Aorta (tissue), 5 donors: ENCODE measurements around the gene PYGL. TPM values are rescaled to one million over a fixed set of nuclear protein-coding genes. Genes with fewer than 3 reads are reported as not detected.
"Not testable (repeated sequence)": the region's sequence is repeated elsewhere in the genome, so short reads cannot be mapped to it uniquely, and the experiment has no call there.

Source experiments
- ATAC-seq: fragments of 200-7000 bp; cut with Tn5 transposase; one replicate; pipeline ENCODE4 v1.9.1; 2022; ENCODE audit warnings: moderate library complexity; ENCODE audit not compliant: low FRiP score
- DNase-seq, 2 donors: peaks; one replicate each; pipeline ENCODE4 v3.0.0-alpha.2; 2020
- H3K27ac ChIP-seq, 2 donors: one replicate each; pipeline ENCODE4 v1.5.1; 2013; ENCODE audit warnings: low read length in 2 of 2, mild to moderate bottlenecking in 2 of 2, moderate library complexity in 2 of 2, control low read depth in 1 of 2, inconsistent platforms in 1 of 2, low read depth in 1 of 2
- H3K27me3 ChIP-seq, 2 donors: one replicate each; pipeline ENCODE4 v1.6.1; 2013; ENCODE audit warnings: control low read depth in 1 of 2, low read length in 1 of 2, mild to moderate bottlenecking in 1 of 2, moderate library complexity in 1 of 2; ENCODE audit not compliant: insufficient read depth in 2 of 2, control insufficient read depth in 1 of 2
- H3K36me3 ChIP-seq, 2 donors: one replicate each; pipeline ENCODE4 v1.6.1; 2013; ENCODE audit warnings: control low read depth in 1 of 2, low read length in 1 of 2, mild to moderate bottlenecking in 1 of 2; ENCODE audit not compliant: insufficient read depth in 2 of 2, control insufficient read depth in 1 of 2
- H3K4me1 ChIP-seq, 2 donors: one replicate each; pipeline ENCODE4 v1.6.1; 2013; ENCODE audit warnings: low read length in 2 of 2, control low read depth in 1 of 2, mild to moderate bottlenecking in 1 of 2, moderate library complexity in 1 of 2; ENCODE audit not compliant: insufficient read depth in 2 of 2, control insufficient read depth in 1 of 2
- H3K4me3 ChIP-seq, 2 donors: one replicate each; pipeline ENCODE4 v1.5.1; 2013; ENCODE audit warnings: low read length in 2 of 2, control low read depth in 1 of 2, mild to moderate bottlenecking in 1 of 2
- H3K9me3 ChIP-seq: one replicate; pipeline ENCODE4 v1.6.1; 2013; ENCODE audit warnings: mild to moderate bottlenecking, low read length; ENCODE audit not compliant: control insufficient read depth
- WGBS, 2 donors: extraction: QIAGEN DNeasy Blood & Tissue Kit; methylation state at CpG; one replicate each; pipeline ENCODE4 v1.1.7; 2013; 5-methylcytosine and 5-hydroxymethylcytosine counted together
- intact Hi-C, 2 donors: fragments of 100-400 bp; cut with DNase I; formaldehyde crosslinking; loops; one replicate each; pipeline versions ENCODE4 v1.14.2 to v1.15.0; 2022
- polyA plus RNA-seq, 2 donors: library from polyadenylated mRNA; stranded (reverse); fragments of 200-250 nt; gene quantifications; one replicate each; pipeline ENCODE4 v1.2.3, GENCODE V29; 2013
- total RNA-seq, 2 donors: library from RNA; stranded (reverse); fragmentation: NEBNext Ultra II Directional; extraction: Animal tissue kit (Norgen Biotek cat#: 25700); gene quantifications; one replicate each; pipeline ENCODE4 v1.2.1, GENCODE V29; 2021
- donor health status: healthy with polysubstance abuse.
- donor health status: Bipolar disorder and iron deficiency.
- donor health status: DM: no; HTN: no; CAD: no.
- donor health status: DM: no; HTN: no; CAD: no.
- donor health status: DM: yes; HTN: yes; CAD: no.

PYGL gene
- total and polyA plus RNA-seq, 4 donors, result 18.4 to 78.6 (median 37.1) TPM

DNA sequence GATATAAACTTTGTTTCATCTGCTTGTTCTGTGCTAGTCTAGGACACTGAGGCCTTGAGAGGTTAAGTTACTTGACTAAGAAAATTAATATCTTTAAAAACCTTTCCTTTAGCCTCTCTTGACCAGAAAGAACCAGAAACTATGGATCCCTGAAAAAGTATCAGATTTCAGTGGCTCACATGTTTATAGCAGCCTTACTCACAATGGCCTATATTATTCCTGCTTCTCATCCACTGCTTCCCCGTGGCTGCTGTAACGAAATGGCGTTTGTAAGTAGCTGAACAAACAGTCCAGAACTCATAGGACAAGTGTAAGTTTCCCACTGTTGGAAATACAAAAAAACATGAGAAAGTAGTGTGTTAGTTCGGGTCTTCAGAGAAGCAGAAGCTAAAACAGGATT, 3.2 kb upstream of the PYGL start:
- H3K27me3 ChIP-seq, result no peaks in the 10 kb centered on the region
- H3K4me3 ChIP-seq, result no peak overlapping the region
- WGBS, 2 donors, result 76 to 83% methylated on average over 4 of the region's 4 CpGs
- DNase-seq (no peak), ATAC-seq (no peak)
- H3K27ac ChIP-seq, result no peak overlapping the region
- H3K9me3 ChIP-seq, result no peaks in the 10 kb centered on the region
- H3K36me3 ChIP-seq, result no peaks in the 10 kb centered on the region
- no peaks in the 10 kb centered on the region for H3K4me1 ChIP-seq
- intact Hi-C loops, result no loop called here

DNA sequence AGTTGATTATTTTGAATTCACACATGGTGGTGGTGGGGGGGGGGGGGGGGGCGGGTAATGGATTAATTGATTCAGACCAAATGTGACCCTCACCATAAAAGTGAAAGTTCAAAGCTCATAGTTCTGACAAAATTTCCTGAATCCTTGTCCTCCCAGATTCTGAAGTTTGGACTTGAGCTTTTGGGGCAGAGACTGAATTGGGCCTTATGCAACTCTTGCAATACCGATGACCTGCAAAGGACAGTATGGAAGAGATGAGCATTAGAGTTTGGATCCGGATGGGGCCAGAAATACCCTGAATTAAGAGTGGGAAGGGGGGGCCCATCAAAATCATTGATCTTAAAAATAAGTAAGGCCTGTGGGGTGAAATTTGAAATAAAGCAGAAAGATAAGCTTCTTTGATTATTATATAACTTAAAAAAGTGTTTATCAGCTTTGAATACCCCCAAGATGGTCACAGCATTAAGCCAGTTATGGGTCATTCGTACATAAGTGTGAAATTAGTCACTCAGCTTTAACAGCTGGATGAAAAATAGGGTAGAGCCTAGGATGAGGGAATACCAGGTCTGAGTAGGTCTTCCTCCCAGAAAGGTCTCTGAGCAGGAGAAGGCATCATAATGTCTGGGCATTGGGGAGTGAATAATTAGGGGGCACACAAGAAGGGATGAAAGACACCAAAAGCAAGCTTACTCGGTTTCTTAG, 2.1 kb upstream of the PYGL start:
- H3K27me3 ChIP-seq, result no peaks in the 10 kb centered on the region
- intact Hi-C loops, result no loop called here
- H3K4me1 ChIP-seq, result no peaks in the 10 kb centered on the region
- WGBS, 2 donors, result 96 to 98% methylated on average over 5 of the region's 5 CpGs
- ATAC-seq (no peak), DNase-seq (no peak)
- H3K4me3 ChIP-seq, result no peak overlapping the region
- no peaks in the 10 kb centered on the region for H3K9me3 ChIP-seq
- no peak overlapping the region for H3K27ac ChIP-seq
- H3K36me3 ChIP-seq, result no peaks in the 10 kb centered on the region

- intact Hi-C loops, result no loop called here
- Histone ChIP-seq H3K36me3 (no peaks in the 10 kb centered on the region), H3K9me3 (no peaks in the 10 kb centered on the region), H3K27ac (peak overlapping the region in 1 of 2 donors; percentile 19), H3K4me1 (no peaks in the 10 kb centered on the region), H3K27me3 (no peaks in the 10 kb centered on the region), H3K4me3 (peak overlapping the region; percentile 76 to 77)
- WGBS, 2 donors, result 4 to 6% methylated on average over 29 of the region's 29 CpGs
- DNase-seq (peak in 1 of 2 donors; percentile 79), ATAC-seq (peak; percentile 72)
These were observed 547 bp upstream of the PYGL start for GRCh38 chr14:50944647-50945413.

DNA sequence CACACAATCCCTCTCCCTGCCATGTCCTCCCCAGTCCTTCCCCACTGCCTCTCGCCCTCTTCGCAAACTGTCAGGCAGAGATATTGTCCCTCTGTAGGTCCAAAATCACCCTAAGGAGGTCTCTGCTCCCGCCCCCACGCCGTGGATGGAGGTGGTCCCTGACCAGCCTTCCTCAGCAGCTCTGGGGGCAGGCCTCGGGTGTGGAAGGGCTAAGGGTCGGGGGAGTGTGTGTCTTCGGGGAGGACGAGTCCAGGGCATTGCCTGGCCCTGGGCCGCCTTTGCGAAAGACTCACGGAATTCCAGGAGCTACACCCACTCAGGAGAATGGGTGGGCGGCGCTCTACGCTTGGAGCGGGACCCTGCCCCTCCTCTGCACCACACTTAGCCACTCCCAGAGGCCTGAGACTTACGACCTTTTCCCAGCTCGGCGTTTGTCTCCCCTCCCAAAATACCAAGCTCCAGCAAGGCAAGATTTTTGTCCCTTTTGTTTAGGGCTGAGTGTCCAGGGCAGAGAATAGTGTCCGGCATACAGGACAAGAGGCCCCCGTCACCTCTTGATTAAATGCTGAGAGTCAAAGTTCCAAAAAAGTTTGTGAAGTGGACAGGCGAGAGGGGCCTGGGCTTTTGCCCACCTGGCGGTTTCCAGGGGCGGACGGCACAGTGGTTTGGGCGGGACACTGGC, 881 bp downstream of the PYGL start:
- DNase-seq (peak; percentile 74 to 88), ATAC-seq (peak; percentile 80)
- 10% methylated on average over 26 of the region's 26 CpGs for WGBS, 2 donors
- Histone ChIP-seq H3K27me3 (no peaks in the 10 kb centered on the region), H3K4me1 (no peaks in the 10 kb centered on the region), H3K36me3 (no peaks in the 10 kb centered on the region), H3K9me3 (no peaks in the 10 kb centered on the region), H3K27ac (peak overlapping the region in 1 of 2 donors; percentile 4), H3K4me3 (peak overlapping the region; percentile 40 to 76)
- intact Hi-C loops, result no loop called here

GRCh38 chr14:50941638-50942037, 2.6 kb downstream of the PYGL start:
- intact Hi-C loops, H3K4me1 ChIP-seq, H3K4me3 ChIP-seq, H3K27ac ChIP-seq, DNase-seq, H3K9me3 ChIP-seq, ATAC-seq, H3K27me3 ChIP-seq, H3K36me3 ChIP-seq: not testable (repeated sequence)
- 96 to 98% methylated on average over 8 of the region's 8 CpGs for WGBS, 2 donors

DNA sequence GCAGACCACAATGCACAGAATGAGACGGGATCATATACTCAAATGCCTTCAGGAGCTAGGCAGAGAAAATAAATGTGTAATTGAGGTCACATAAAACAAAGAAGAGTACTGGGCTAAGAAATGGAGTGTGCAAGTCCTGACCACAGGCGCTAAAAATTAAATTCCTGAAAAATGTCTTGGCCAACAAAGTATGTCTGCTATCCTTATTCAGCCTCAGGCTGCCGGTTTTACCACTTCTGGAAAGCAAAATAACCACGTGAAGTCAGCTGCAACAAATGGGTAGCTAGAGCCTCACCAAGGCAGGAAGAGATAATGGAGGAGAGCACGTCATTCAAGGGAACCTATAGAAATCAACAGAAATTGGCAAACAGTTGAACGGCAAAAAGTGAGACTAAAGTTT, 3.1 kb downstream of the PYGL start:
- no peak overlapping the region for H3K27ac ChIP-seq
- no peaks in the 10 kb centered on the region for H3K27me3 ChIP-seq
- intact Hi-C loops, result no loop called here
- ATAC-seq (no peak), DNase-seq (no peak)
- no peaks in the 10 kb centered on the region for H3K4me1 ChIP-seq
- no peaks in the 10 kb centered on the region for H3K9me3 ChIP-seq
- H3K4me3 ChIP-seq, result no peak overlapping the region
- 82 to 90% methylated on average over 6 of the region's 6 CpGs for WGBS, 2 donors
- no peaks in the 10 kb centered on the region for H3K36me3 ChIP-seq

DNA sequence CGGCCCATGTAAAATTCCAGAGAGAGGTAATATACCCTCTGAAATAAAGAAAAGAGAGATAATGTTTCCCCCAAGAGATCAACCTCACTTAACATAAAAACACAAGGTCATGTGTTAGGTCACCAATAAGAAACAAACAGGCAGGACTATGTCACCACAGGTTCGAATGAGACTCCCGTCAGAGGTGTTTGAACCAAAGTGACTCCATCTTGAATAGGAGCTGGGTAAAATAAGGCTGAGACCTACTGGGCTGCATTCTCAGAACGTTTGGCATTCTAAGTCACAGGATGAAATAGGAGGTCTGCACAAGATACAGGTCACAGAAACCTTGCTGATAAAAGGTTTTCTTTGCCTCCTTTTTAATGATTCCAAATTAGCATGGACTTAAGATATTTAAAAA, 6.5 kb downstream of the PYGL start:
- no peak overlapping the region for H3K4me3 ChIP-seq
- intact Hi-C loops, result no loop called here
- 83% methylated on average over 4 of the region's 4 CpGs for WGBS, 2 donors
- DNase-seq, result no peak
- no peak for ATAC-seq
- no peaks in the 10 kb centered on the region for H3K27me3 ChIP-seq
- H3K27ac ChIP-seq, result no peak overlapping the region
- no peaks in the 10 kb centered on the region for H3K4me1 ChIP-seq
- H3K9me3 ChIP-seq, result no peaks in the 10 kb centered on the region
- peaks cover 0 to 6% of the 10 kb centered on the region in 2 donors for H3K36me3 ChIP-seq

DNA sequence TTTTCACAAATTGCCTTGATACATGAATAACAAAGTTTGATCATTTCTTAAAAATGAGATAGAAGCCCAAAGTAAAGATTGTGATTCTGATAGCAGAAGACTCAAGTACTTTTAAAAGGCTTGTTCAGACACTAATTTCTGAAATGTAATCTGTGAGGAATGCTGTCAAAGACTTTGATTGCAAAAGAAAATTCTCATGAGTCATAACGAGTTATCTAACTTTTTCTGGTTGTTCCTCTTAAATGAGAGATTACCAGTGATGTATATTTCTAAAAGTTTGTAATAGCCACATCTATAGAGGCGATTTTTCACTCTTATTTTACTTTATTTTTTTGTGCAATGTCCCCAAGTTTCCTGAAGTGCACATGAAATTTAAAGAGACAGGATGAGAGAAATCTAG, 7.0 kb downstream of the PYGL start:
- Histone ChIP-seq H3K36me3 (peaks cover 0 to 6% of the 10 kb centered on the region in 2 donors), H3K4me1 (no peaks in the 10 kb centered on the region), H3K27ac (no peak overlapping the region), H3K27me3 (no peaks in the 10 kb centered on the region), H3K9me3 (no peaks in the 10 kb centered on the region), H3K4me3 (no peak overlapping the region)
- no peak for ATAC-seq
- 74 to 75% methylated on average over 2 of the region's 2 CpGs for WGBS, 2 donors
- intact Hi-C loops, result no loop called here
- DNase-seq, result no peak
